CD14-positive monocyte (primary cell): ENCODE results near the gene C9orf85. TPM values are rescaled to one million over a fixed set of nuclear protein-coding genes. Genes with fewer than 3 reads are reported as not detected.
"Not testable (repeated sequence)": the region's sequence is repeated elsewhere in the genome, so short reads cannot be mapped to it uniquely, and the experiment has no call there.

Source experiments
- DNase-seq, 3 donors: peaks; one replicate each; pipeline ENCODE4 v3.0.0-alpha.2; 2011 to 2022
- H2AFZ ChIP-seq: 2 replicates; pipeline ENCODE4 v1.6.0; 2012; ENCODE audit warnings: mild to moderate bottlenecking, low read depth, low read length, inconsistent platforms; ENCODE audit not compliant: insufficient read depth, poor library complexity, severe bottlenecking
- H3K27ac ChIP-seq, 2 donors: 1 replicate in 1 of 2; 2 replicates in 1 of 2; pipeline ENCODE4 v1.5.1; 2012 to 2013; ENCODE audit warnings: low read length in 2 of 2, control low read depth in 1 of 2, inconsistent platforms in 1 of 2, low read depth in 1 of 2, mild to moderate bottlenecking in 1 of 2
- H3K27me3 ChIP-seq, 2 donors: one replicate each; pipeline versions ENCODE4 v1.6.0 to v1.6.1; 2011 to 2013; ENCODE audit warnings: low read length in 2 of 2; ENCODE audit not compliant: control insufficient read depth in 2 of 2, insufficient read depth in 2 of 2
- H3K36me3 ChIP-seq, 2 donors: replicated peaks in 1 of 2; 1 replicate in 1 of 2; 2 replicates in 1 of 2; pipeline versions ENCODE4 v1.5.1 to v1.6.1; 2012 to 2013; ENCODE audit warnings: low read length in 2 of 2, control low read depth in 1 of 2, inconsistent platforms in 1 of 2, mild to moderate bottlenecking in 1 of 2; ENCODE audit not compliant: insufficient read depth in 2 of 2, control insufficient read depth in 1 of 2
- H3K4me1 ChIP-seq, 2 donors: 1 replicate in 1 of 2; 2 replicates in 1 of 2; pipeline versions ENCODE4 v1.5.1 to v1.6.1; 2012 to 2013; ENCODE audit warnings: low read length in 2 of 2, control low read depth in 1 of 2, inconsistent platforms in 1 of 2, mild to moderate bottlenecking in 1 of 2, moderate library complexity in 1 of 2; ENCODE audit not compliant: insufficient read depth in 2 of 2, control insufficient read depth in 1 of 2
- H3K4me2 ChIP-seq: replicated peaks from 2 replicates; pipeline ENCODE3; 2012; ENCODE audit warnings: low read length, moderate library complexity, mild to moderate bottlenecking; ENCODE audit not compliant: poor library complexity, severe bottlenecking; ENCODE audit errors: extremely low read depth
- H3K4me3 ChIP-seq, 3 experiments: fragments of 200-600 bp in 1 of 3; sonication (generic) in 1 of 3; replicated peaks in 1 of 3; 1 replicate in 2 of 3; 2 replicates in 1 of 3; pipeline ENCODE4 v1.5.1; 2011 to 2013; ENCODE audit warnings: low read length in 3 of 3, mild to moderate bottlenecking in 3 of 3, control low read depth in 2 of 3, low read depth in 2 of 3, inconsistent platforms in 1 of 3, moderate library complexity in 1 of 3
- H3K79me2 ChIP-seq: 2 replicates; pipeline ENCODE4 v1.6.0; 2012; ENCODE audit warnings: mild to moderate bottlenecking, control low read depth, inconsistent platforms, low read length, moderate library complexity; ENCODE audit not compliant: insufficient read depth
- H3K9ac ChIP-seq: 2 replicates; pipeline ENCODE4 v1.6.0; 2017; ENCODE audit warnings: low read length, mild to moderate bottlenecking; ENCODE audit not compliant: insufficient read depth, poor library complexity, severe bottlenecking
- H3K9me3 ChIP-seq, 2 donors: replicated peaks in 1 of 2; 1 replicate in 1 of 2; 2 replicates in 1 of 2; pipeline versions ENCODE4 v1.5.1 to v1.6.1; 2012 to 2013; ENCODE audit warnings: low read length in 2 of 2, control low read depth in 1 of 2; ENCODE audit not compliant: control insufficient read depth in 1 of 2, insufficient read depth in 1 of 2
- H4K20me1 ChIP-seq: 2 replicates; pipeline ENCODE4 v1.6.0; 2012; ENCODE audit warnings: mild to moderate bottlenecking, low read length, control low read depth, moderate library complexity; ENCODE audit not compliant: insufficient read depth
- H3K27ac Mint-ChIP-seq, 7 donors: one replicate each; pipeline ENCODE4 v1.8.0; 2020; ENCODE audit warnings: mild to moderate bottlenecking in 7 of 7, mixed read lengths in 7 of 7, moderate library complexity in 6 of 7, inconsistent platforms in 2 of 7
- H3K27me3 Mint-ChIP-seq, 3 donors: one replicate each; pipeline ENCODE4 v1.8.0; 2021 to 2022; ENCODE audit warnings: low read depth in 3 of 3, mild to moderate bottlenecking in 3 of 3, mixed read lengths in 3 of 3, moderate library complexity in 3 of 3, inconsistent platforms in 1 of 3
- H3K36me3 Mint-ChIP-seq, 2 donors: one replicate each; pipeline ENCODE4 v1.8.0; 2020; ENCODE audit warnings: mixed read lengths in 2 of 2, inconsistent platforms in 1 of 2, mild to moderate bottlenecking in 1 of 2
- H3K4me1 Mint-ChIP-seq: one replicate; pipeline ENCODE4 v1.8.0; 2020; ENCODE audit warnings: mild to moderate bottlenecking, mixed read lengths
- H3K4me3 Mint-ChIP-seq, 2 donors: one replicate each; pipeline ENCODE4 v1.8.0; 2020; ENCODE audit warnings: mild to moderate bottlenecking in 2 of 2, mixed read lengths in 2 of 2, moderate library complexity in 1 of 2
- H3K9me3 Mint-ChIP-seq, 7 donors: one replicate each; pipeline ENCODE4 v1.8.0; 2020 to 2022; ENCODE audit warnings: mixed read lengths in 7 of 7, mild to moderate bottlenecking in 6 of 7, moderate library complexity in 6 of 7, inconsistent platforms in 2 of 7
- WGBS: methylation state at CpG from one replicate; pipeline ENCODE4 v1.1.5; 2013; ENCODE audit warnings: missing lambda C conversion rate; ENCODE audit not compliant: insufficient coverage; 5-methylcytosine and 5-hydroxymethylcytosine counted together
- intact Hi-C, 2 donors: fragments of 100-400 bp; cut with micrococcal nuclease; formaldehyde crosslinking; loops; one replicate each; pipeline versions ENCODE4 v1.15.0 to v1.15.1; 2023
- polyA plus RNA-seq, 3 donors: library from polyadenylated mRNA; depleted of rRNA in 1 of 3; unstranded in 2 of 3; stranded (reverse) in 1 of 3; fragments of 300-500 nt in 2 of 3; fragments of >200 nt in 1 of 3; fragmentation: Illumina TruSeq in 2 of 3; gene quantifications; 1 replicate in 2 of 3; 2 replicates in 1 of 3; pipeline ENCODE4 v1.2.3, GENCODE V29; 2012 to 2021
- TF ChIP-seq, protein P1 (sequence below): fragments of 200-600 bp; IDR thresholded peaks from one replicate; pipeline ENCODE4 v1.8.0; 2022; ENCODE audit warnings: antibody characterized with exemption, mild to moderate bottlenecking

The C9orf85 gene
- polyA plus RNA-seq, 3 donors, result 4.5 to 6.4 (median 5.4) TPM

DNA sequence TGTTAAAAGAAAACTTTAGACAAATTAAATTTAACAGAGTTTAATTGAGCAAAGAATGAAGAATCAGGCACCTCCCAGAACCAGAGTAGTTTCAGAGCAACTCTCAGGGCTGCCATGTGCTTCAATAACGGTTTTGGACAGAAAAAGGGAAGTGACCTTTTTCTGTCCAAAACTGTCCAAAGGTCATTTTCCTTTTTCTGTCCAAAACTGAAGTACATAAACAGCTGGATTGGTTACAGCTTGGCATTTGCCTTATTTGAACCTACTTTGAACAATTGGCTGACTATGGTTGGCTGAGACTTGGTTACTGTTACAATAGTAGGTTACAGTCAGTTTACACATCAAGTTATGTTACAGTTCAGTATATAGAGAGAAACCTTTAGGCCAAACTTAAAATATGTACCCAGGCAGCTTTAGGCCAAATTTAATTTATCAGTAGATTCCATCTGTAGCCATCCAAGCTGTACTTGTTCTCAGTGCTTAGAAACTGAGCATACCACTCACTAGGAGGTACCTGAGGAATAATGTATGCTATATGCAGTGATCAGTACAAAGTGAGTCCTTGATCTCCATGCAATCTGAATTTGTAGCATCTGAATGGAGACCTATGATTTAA, 44.0 kb downstream of the C9orf85 start:
- intact Hi-C loops, result no loop called here
- Histone ChIP-seq H3K27ac (no peak overlapping the region), H3K4me2 (no peak overlapping the region), H3K36me3 (peaks cover 0 to 34% of the 10 kb centered on the region in 2 donors), H3K9me3 (no peaks in the 10 kb centered on the region), H4K20me1 (no peaks in the 10 kb centered on the region), H3K4me3 (no peak overlapping the region), H3K79me2 (no peaks in the 10 kb centered on the region), H2AFZ (no peak overlapping the region), H3K9ac (no peak overlapping the region), H3K4me1 (no peaks in the 10 kb centered on the region), H3K27me3 (no peaks in the 10 kb centered on the region)
- DNase-seq, result no peak
- Mint-ChIP-seq H3K36me3 (peaks cover 34 to 42% of the 10 kb centered on the region in 2 donors), H3K27ac (no peak overlapping the region), H3K4me3 (no peak overlapping the region), H3K4me1 (peaks cover 4% of the 10 kb centered on the region), H3K27me3 (no peaks in the 10 kb centered on the region), H3K9me3 (peaks cover 0 to 5% (median 0%) of the 10 kb centered on the region in 7 donors)
- 33% methylated on average over 1 of the region's 1 CpG for WGBS
- TF ChIP-seq, protein P1, sequence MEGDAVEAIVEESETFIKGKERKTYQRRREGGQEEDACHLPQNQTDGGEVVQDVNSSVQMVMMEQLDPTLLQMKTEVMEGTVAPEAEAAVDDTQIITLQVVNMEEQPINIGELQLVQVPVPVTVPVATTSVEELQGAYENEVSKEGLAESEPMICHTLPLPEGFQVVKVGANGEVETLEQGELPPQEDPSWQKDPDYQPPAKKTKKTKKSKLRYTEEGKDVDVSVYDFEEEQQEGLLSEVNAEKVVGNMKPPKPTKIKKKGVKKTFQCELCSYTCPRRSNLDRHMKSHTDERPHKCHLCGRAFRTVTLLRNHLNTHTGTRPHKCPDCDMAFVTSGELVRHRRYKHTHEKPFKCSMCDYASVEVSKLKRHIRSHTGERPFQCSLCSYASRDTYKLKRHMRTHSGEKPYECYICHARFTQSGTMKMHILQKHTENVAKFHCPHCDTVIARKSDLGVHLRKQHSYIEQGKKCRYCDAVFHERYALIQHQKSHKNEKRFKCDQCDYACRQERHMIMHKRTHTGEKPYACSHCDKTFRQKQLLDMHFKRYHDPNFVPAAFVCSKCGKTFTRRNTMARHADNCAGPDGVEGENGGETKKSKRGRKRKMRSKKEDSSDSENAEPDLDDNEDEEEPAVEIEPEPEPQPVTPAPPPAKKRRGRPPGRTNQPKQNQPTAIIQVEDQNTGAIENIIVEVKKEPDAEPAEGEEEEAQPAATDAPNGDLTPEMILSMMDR, result no peak

DNA sequence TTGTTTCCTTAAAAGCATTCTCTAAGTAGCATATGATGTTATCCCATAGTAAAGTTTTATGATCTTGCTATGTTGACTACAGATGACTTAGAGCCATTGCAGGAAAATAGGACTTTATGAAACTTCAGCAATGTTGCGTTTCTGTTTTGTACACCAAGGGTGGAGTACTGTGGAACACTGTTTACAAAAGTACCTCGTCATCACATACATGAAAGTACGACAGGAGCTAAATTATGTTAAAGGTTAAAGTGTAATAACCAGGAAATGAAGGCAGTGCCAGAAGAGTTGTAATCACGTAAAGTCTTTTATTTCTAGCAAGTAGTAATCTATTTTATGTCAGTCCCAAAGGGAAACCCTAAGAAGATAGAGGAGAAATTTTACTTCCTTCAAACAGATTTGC, 50.9 kb downstream of the C9orf85 start:
- TF ChIP-seq, protein P1, result no peak
- Mint-ChIP-seq H3K4me1 (no peaks in the 10 kb centered on the region), H3K27ac (no peak overlapping the region), H3K27me3 (no peaks in the 10 kb centered on the region), H3K4me3 (no peak overlapping the region), H3K9me3 (peaks cover 5 to 26% (median 12%) of the 10 kb centered on the region in 7 donors), H3K36me3 (peaks cover 41 to 69% of the 10 kb centered on the region in 2 donors)
- Histone ChIP-seq H3K79me2 (no peaks in the 10 kb centered on the region), H3K36me3 (peaks cover 2 to 23% of the 10 kb centered on the region in 2 donors), H3K27me3 (no peaks in the 10 kb centered on the region), H2AFZ (no peak overlapping the region), H3K4me1 (no peaks in the 10 kb centered on the region), H3K9me3 (peaks cover 0 to 13% of the 10 kb centered on the region in 2 donors), H3K9ac (no peak overlapping the region), H3K4me2 (no peak overlapping the region), H4K20me1 (no peaks in the 10 kb centered on the region), H3K27ac (no peak overlapping the region), H3K4me3 (no peak overlapping the region)
- WGBS, result no CpG with 5 or more reads among the region's 4 CpGs
- DNase-seq, result no peak
- intact Hi-C loops, result no loop called here

DNA sequence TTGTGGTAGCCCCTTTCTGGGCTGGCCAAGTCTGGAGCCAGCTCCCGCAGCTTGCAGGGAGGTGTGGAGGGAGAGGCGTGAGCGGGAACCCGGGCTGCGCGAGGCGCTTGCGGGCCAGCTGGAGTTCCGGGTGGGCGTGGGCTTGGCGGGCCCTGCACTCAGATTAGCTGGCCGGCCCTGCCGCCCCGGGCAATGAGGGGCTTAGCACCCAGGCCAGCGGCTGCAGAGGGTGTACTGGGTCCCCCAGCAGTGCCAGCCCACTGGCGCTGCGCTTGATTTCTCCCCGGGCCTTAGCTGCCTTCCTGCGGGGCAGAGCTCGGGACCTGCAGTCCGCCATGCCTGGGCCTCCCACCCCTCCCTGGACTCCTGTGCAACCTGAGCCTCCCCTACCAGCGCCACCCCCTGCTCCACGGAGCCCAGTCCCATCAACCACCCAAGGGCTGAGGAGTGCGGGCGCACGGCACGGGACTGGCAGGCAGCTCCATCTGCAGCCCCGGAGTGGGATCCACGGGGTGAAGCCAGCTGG, 52.1 kb downstream of the C9orf85 start:
- DNase-seq, H3K4me2 ChIP-seq, H3K4me3 ChIP-seq, H3K79me2 ChIP-seq, H3K27me3 ChIP-seq, H2AFZ ChIP-seq, H3K9ac ChIP-seq, H3K4me3 Mint-ChIP-seq, H3K4me1 Mint-ChIP-seq, H3K27ac ChIP-seq, H3K4me1 ChIP-seq, H4K20me1 ChIP-seq, intact Hi-C loops, H3K27me3 Mint-ChIP-seq, H3K27ac Mint-ChIP-seq: not testable (repeated sequence)
- H3K36me3 Mint-ChIP-seq, result peaks cover 40 to 72% of the 10 kb centered on the region in 2 donors
- peaks cover 12 to 32% (median 20%) of the 10 kb centered on the region in 7 donors for H3K9me3 Mint-ChIP-seq
- H3K9me3 ChIP-seq, result peaks cover 3 to 15% of the 10 kb centered on the region in 2 donors
- WGBS, result 98% methylated on average over 24 of the region's 29 CpGs
- H3K36me3 ChIP-seq, result peaks cover 2 to 25% of the 10 kb centered on the region in 2 donors
